ENCODE data around the gene NPTX1.
A peak's percentile ranks its signal among the peaks of the same experiment; 100 is the strongest.

GRCh38 chr17:80455784-80456183, 20.6 kb downstream of the NPTX1 start:
- TF ChIP-seq CTCF (IDR thresholded peaks at IDR 0.05; ENCODE audit: low read depth, low read length) = no peak
- no peak for TF ChIP-seq POLR2A (IDR thresholded peaks at IDR 0.05; ENCODE audit: extremely low read depth, insufficient read length)
- no peak for TF ChIP-seq MAX (IDR thresholded peaks at IDR 0.05; ENCODE audit: low read depth, low read length)
- 0 out of 2 replicates have a peak, but pooled peaks have one; percentile 9 for TF ChIP-seq MYC (IDR thresholded peaks at IDR 0.05; ENCODE audit: low read depth, low read length)
